ENCODE measurements around the gene PRND.
"Not testable (repeated sequence)": the region's sequence is repeated elsewhere in the genome, so short reads cannot be mapped to it uniquely, and the experiment has no call there.

PRND gene

DNA sequence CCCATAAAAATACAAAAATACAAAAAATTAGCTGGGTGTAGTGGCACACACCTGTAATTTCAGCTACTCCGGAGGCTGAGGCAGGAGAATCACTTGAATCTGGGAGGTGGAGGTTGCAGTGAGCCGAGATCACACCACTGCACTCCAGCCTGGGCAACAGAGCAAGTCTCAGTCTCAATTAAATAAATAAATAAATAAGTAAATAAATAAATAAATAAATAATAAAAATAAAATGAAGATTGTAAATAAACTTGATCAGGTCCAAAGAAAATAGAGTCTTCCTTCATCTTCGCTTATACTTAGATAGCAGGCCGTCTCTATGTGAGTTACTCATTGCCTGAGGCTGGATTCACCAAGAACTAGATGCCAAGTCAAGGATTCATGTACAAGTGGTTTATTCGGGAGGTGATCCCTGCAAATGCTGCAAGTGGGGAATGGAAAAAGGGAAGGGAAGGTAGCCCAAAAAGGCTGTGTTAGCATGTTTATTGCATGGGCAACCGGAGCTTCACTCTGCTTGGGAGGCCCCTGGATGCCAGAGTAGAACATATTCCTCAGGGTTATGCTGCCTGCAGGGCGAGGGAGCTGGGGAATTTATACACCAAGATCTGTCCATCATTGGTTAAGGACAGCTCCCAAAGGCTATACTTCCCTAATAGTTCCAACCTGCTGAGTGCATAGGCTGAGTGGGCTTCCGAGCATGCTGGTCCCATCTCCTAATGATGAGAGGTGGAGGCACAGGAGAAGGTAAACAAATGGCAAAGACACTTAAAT lies 16.3 kb downstream of the PRND start:
- DNase-seq (ENCODE audit: low spot score) = no peak

DNA sequence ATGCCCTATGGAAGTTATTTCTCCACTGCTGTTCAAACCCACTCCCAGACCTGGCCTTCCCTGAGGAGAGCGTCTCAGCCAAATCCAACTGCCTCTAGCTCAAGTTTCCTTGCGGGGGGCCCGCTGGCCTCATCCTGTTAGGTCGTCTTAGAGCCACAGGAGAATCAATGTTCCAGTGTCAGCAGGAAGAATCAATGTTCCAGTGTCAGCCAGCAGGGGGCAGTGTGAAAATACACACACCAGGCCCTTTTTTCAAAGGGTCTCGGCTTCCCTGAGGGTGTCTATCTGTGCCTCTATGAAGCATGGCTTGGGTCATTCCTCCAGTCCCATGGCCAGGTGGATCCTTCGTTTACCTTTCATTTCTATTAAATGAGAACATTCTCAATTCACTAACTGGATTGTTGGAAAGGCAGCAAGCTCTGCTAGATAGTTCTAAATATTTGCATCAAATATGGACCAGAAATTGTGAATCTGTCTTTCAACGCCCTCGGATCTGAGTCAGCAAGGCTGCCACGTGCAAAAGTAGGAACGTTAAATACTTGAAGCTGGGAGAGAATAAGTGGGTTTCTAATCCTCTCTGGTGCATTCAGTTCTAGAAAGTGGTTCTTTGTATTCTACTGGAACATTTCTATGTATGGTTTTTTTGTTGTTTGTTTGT lies 19.2 kb downstream of the PRND start:
- no peak for DNase-seq (ENCODE audit: low spot score)

DNA sequence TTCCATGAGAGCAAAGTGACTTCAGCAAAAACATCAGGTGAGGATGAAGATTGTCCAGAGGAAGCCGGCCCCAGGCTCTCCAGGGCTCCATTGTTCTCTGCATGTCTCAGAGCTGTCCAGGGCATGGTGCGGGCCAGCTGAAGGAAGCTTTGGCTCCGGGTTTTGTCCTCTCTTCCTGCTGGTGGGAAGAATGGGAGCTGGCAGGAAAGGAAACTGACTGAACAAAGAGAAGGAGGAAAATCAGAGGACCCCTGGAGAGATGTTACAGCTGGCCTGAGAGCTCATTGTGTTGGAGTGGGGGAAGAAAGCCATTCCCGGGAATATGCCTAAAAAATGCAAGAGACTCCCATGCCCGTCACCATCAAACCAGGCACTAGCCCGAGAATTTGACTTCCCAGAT lies 27.1 kb downstream of the PRND start:
- DNase-seq (ENCODE audit: low spot score) = no peak

DNA sequence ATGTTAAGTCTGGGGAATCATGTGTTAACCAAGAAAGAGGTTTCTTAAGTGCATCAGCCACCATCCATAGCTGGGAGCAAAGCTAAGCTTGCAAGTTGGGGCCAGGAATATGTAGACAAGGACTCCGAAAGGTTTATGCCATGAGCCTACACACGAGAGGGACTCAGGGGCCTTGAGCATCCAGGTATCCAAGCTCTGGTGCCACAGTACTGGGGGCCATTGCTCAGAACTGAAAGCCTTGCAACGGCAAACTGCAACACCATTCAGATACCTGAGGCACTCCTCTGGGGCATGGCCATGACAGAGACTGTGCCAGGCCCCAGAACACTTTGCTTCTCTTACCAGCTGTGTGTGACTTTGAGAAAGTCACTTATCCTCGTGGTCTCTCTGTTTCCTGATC lies 27.6 kb downstream of the PRND start:
- no peak for DNase-seq (ENCODE audit: low spot score)

DNA sequence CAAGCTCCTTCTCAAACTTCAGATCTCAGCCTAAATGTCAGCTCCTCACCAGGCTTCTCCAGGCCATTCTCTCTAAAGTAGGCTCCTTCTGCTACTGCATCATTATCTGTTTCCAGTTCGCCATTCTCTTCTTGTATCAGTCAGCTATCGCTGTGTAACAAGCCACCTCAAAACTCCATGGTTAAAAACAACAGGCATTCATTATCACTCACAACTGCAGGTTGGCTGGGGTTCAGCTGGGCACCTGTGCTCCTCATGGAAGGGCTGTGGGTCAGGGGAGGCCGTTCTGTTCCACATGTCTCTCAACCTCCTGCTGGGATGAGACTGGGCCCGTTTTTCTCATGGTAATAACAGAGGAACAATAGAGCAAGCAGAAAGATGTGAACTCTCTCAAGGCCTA lies 28.7 kb downstream of the PRND start:
- DNase-seq (ENCODE audit: low spot score) = no peak

DNA sequence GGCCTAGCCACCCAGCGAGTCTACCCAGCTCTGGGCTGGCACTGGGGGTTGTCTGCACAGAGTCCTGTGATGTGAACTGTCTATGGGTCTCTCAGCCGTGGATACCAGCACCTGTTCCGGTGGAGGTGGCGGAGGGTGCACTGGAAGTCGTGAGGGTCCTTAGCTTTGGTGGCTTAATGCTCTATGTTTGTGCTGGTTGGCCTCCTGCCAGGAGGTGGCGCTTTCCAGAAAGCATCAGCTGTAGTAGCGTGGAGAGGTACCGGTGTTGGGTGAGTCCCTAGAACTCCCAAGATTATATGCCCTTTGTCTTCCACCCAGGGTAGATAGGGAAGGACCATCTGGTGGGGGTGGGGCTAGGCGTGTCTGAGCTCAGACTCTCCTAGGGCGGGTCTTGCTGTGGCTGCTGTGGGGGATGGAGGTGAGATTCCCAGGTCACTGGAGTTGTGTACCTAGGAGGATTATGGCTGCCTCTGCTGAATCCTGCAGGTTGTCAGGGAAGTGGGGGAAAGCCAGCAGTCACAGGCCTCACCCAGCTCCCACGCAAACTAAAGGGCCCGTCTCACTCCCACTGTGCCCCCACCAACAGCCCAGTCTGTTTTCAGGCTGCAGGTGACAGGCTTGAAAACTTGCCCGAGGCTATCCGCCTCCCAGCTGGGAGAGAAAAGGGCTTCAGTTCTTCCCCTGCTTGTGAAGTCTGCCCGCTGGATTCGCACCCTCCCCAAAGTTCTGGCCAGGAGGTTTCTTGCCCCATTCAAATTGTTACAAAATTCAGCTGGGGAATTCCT lies 37.6 kb downstream of the PRND start:
- not testable (repeated sequence) for DNase-seq (ENCODE audit: low spot score)

DNA sequence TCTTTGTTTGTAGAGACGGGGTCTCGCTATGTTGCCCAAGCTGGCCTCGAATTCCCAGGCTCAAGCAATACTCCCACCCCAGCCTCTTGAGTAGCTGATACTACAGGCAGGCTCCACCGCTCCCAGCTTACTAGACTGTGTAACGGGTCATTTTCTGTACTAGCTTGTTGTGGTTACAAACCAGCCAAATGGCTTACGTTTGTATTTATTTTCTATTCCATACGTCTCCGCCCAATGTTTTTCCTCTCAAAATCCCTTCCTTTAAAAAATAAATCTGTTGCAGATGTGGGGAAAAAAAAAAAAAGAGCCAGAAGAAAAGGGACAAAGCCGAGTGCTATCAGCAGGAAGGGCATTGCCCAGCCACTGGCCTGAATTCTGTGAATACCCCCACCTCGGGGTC lies 41.6 kb downstream of the PRND start:
- no peak for DNase-seq (ENCODE audit: low spot score)

DNA sequence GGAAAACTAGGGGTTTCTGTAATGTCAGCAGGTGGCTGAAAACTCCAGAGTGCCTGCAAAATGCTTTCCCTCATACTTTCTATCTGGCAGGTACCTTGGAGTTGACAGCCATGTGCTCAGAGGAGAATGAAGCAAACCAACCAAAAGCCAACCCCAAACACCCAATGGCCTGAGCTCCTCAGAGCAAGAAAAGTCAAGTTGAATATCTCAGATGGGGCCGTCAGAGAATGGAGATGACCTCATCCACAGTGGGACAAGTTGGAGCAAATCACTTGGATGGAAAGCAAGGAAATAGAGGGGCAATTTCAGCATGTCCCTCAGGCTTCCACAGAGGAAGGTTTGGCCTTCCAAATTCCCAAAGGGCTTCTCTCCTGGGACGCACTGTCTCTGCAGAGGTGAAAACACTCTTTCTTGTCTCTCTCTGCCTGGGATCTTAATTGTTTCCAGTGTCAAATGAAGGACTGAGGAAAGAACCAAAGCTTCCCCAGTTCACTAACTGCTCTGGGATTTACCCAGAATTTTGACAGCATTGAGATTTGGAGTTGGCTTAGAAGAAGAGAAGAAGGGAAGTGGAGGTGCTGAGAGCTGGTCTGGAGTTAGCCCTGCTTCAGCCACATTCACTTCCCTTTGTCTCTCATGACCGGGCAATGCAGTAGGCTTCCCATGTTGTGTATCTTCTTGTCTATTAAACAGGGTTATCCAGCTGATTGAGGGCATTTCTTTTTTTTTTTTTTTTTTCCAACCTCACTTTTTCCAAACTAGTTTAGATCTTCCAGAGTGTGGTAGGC lies 42.2 kb downstream of the PRND start:
- no peak for DNase-seq (ENCODE audit: low spot score)

DNA sequence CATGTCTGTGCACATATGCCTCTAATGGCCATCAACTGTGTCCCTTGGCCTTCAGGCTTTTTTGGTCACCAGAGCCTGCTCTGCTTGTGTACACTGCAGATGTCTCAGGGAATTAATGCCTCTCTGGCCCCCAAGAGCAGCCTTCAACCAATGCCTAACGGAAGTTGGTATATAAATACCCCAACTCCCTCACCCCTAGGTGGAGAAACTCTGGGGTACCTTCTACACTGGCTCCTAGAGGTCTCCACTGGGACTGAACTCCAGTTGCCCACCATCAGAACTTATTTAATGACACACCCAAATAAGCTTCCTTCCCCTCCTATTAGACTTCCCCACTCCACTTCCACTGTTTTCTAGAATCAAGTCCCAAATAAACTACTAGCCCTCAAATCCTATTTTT lies 43.1 kb downstream of the PRND start:
- no peak for DNase-seq (ENCODE audit: low spot score)

DNA sequence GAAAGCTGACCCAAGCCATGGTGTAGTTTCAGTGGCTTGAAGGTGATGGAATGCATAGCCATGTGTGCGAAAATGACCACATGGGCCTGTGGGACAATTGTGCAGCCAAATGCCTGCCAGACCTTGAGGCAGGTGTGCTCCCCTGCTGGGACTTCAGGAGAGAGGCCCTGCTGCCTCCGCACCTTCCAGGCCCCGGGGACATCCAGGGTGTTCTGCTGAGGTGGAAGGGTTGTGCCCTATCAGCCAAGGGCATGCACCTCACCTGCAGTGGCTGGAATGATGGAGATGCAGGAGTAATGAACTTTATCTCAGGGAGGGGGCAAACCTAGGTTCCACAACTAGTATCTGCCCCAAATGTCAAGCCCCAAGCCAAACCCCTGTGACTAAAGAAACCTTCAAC lies 44.0 kb downstream of the PRND start:
- no peak for DNase-seq (ENCODE audit: low spot score)

DNA sequence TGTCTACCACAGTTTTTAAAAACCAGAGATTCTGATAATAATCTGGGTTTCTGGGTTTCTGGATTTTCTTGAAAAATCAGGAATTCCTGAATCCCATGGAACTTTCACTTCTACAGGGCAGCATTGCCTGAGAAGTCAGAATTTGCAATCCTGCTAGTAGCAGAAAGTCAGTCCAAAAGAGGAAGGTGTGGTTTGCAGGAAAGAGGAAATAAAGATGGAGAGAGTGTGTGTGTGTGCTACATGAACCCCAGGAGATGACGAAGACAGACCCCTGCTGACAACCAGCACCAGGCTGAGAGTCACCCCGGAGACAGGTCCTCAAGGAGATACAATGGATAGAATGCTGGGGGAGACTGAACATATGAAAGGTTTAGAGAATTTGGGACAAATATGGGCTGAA lies 44.9 kb downstream of the PRND start:
- no peak for DNase-seq (ENCODE audit: low spot score)

DNA sequence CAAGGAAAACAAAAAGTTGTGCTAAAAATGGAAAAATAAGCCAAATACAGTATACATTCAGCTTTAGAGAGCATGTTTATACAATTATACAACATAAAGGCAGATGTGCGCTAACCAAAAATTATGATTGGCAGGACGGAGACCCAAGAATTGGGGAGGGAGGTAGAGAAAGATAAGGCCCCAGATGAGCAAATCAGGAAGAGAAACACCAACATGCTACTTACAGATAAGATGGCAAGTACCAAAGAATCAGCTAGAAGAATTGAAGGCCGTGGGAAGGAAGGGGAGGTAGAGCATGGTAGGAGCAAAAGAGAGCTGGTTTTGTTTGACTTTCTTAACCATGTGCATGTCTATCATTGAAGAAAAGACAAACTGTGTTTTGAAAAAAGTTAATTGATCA lies 45.4 kb downstream of the PRND start:
- no peak for DNase-seq (ENCODE audit: low spot score)

DNA sequence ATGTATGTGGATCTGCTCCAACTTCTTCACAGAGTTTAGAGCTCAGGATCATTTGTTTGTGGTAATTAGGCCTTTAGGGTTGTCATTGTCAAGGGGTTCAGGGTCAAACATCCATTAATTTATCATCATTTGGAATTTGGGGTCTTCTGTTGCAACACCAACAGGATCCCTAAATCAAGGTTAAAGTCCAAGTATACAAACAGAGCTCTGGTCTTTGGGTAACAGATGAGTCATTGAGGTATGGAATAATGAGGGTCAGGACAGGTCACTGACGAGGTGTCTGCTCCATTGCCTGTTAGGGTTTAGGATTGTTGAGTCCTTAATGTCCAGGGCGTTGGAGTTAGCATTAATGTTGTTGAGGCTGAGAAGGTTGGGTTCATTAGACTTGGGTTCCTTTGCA lies 47.6 kb downstream of the PRND start:
- no peak for DNase-seq (ENCODE audit: low spot score)

DNA sequence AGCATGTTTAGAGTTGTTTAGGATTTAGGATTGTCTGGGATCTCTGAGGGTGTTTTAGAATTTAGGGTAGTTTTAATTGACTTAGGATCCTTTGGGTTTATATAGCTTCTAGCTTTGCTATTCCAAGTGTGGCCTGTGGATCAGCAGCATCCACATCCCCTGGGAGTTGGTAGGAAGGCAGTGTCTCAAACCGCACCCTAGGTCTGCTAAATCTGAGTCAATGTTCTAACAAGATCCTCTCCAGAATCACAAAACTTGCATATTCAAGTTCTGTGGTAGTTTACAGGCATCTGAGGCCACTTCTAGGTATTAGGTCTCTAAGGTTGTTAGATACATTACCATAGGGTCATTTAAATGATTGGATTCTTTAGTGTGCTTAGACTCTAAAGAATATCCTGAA lies 48.3 kb downstream of the PRND start:
- no peak for DNase-seq (ENCODE audit: low spot score)

DNA sequence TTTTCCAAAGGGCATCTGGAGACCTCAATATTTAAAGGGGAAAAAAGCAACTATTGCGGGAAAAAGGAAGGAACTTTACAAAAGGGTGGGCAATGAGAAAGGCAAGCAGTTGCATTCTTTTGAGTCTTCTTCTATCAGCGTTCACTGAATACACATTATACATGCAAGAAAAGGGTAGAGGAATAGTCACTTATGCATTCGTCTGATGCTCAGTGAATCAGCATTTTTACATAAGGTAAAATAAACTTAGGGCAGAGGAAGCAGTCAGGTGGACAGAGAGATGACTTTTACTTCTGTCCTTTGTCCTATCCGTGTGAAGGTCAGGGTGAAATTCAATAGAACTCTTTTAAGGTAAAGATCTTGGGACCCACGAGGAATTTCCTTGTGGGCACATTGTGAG lies 49.3 kb downstream of the PRND start:
- DNase-seq (ENCODE audit: low spot score) = no peak

DNA sequence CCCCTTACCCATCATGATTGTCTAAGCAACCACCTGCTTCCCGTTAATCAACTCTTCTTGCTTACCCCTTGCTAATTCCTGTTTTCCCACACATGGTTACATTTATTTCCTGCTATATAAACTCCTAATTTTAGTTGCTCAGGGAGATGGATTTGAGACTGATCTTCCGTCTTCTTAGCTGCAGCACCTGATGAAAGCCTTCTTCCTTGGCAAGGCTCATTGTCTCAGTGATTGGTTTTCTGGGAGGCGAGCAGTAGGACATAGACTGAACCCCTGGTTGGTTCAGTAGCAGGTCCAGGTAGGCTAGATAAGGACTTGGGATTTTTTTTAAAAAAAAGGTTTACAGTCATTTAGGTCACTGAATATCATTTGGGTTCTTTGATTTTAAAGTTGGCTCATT lies 50.4 kb downstream of the PRND start:
- DNase-seq (ENCODE audit: low spot score) = no peak

DNA sequence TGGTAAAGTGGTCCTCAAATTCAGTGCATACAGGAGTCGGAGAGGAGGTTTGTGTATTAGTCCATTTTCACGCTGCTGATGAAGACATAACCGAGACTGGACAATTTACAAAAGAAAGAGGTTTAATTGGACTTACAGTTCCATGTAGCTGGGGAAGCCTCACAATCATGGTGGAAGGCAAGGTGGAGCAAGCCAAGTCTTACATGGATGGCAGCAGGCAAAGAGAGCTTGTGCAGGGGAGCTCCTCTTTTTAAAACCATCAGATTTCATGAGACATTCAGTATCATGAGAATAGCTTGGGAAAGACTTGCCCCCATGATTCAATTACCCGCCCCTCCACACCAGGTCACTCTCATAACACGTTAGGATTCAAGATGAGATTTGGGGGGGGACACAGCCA lies 51.3 kb downstream of the PRND start:
- DNase-seq (ENCODE audit: low spot score) = not testable (repeated sequence)

DNA sequence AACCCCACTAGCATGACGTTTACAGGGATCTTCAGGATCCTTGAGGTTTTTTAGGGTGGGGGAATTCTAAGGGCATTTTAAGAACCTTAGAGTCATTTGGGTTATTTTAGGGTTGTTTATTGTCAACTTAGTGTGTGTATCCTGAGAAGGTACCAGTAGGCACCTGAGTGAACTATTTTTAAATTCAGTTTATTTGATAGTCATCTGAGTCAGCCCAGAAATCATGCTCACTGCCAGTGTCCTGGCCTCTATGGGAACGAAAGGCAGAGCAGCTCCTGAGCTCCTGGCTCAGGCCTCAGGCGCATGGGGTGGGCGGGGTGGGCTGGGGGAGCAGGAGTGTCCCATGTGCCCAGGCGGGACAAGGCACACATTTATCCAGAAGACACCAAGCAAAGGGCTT lies 52.0 kb downstream of the PRND start:
- DNase-seq (ENCODE audit: low spot score) = no peak

DNA sequence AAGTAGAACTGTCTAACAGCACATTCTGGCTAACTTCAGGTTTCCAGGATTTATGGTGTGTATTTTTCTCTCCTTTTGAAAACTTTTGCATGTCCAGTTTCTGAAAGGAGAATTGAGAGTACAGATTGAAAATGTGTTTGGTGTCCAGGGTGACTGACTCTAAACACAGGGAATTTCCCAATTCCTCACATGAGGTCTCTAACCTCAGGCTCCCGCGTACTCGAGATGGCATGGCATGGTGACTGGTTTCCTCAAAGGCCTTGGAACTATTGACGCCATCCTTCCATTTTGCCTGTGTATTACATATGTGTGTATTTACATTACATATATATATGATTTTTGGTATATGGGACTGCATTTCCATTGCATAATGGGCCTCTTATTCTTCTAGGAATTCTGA lies 52.5 kb downstream of the PRND start:
- DNase-seq (ENCODE audit: low spot score) = no peak

DNA sequence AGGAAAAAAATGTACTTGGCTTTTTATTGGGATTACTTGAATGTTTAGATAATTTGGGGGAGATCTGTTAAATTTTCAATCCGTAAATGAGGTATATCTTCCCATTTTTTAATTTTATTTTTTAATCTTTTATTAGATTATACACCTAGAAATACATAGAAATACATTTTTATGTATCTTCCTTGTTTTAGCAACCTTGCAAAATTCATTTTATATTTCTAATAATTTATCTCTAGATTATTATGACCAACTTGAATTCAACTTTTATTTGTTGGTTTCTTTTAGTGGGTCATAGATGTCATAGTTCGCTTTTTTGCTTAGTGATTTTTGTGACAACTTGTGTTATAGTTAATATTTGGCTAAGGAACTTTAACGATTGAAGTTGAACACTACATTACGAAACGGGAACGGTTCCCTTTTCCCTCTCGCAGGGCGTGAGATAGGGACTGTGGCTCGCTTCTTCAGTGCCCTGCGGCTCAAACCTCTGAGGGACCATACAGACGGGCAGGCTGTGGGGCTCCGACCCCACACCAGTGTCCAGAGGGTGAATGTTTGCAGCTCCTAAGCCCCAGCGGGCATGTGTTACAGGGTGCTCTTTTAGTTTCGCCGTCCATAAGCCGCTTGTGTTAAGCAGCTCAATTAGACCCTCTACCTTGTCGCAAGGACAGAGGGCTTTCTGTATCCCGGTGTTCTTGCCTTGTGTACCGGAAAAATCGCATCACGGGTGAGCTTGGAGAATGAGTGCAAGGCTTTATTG lies 53.8 kb downstream of the PRND start:
- no peak for DNase-seq (ENCODE audit: low spot score)

DNA sequence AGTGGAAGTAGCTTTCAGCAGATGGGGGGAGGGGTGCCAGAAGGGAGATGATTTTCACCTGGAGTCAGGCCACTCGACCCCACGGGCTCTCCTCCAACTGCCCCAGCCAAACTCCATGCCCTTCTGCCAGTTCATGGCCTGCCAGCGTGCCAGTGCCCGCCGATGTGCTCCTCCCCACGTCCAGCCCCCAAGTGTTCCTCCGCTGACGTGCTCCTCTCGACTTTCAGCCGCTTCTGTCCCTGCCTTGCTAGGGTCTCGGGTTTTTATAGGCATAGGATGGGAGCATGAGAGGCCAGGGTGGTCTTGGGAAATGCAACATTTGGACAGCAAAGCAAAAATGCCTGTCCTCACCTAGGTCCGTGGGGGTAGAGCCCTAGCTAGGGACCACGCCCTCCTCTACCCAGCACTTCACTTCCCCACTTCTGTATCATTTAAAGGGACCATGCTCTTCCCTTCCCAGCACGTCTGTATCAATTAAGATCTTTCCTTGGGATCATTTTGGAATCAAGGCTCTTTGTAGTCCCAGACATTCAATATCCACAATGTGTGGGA lies 54.4 kb downstream of the PRND start:
- no peak for DNase-seq (ENCODE audit: low spot score)

Measured in HuH-7.5 (cell line).